KBM-7 (cell line): ENCODE data around the gene GNG8.

Experiments
- DNase-seq: peaks from one replicate; pipeline ENCODE4 v3.0.0-alpha.2; 2015
- in situ Hi-C: fragments of 300-500 bp; cut with MboI; formaldehyde crosslinking; loops from 2 replicates; pipeline ENCODE4 v1.14.3; 2020; ENCODE audit warnings: low sequenced_read_pairs, low pct_unique_long_range_greater_than_20kb, mixed read lengths

The GNG8 gene

DNA sequence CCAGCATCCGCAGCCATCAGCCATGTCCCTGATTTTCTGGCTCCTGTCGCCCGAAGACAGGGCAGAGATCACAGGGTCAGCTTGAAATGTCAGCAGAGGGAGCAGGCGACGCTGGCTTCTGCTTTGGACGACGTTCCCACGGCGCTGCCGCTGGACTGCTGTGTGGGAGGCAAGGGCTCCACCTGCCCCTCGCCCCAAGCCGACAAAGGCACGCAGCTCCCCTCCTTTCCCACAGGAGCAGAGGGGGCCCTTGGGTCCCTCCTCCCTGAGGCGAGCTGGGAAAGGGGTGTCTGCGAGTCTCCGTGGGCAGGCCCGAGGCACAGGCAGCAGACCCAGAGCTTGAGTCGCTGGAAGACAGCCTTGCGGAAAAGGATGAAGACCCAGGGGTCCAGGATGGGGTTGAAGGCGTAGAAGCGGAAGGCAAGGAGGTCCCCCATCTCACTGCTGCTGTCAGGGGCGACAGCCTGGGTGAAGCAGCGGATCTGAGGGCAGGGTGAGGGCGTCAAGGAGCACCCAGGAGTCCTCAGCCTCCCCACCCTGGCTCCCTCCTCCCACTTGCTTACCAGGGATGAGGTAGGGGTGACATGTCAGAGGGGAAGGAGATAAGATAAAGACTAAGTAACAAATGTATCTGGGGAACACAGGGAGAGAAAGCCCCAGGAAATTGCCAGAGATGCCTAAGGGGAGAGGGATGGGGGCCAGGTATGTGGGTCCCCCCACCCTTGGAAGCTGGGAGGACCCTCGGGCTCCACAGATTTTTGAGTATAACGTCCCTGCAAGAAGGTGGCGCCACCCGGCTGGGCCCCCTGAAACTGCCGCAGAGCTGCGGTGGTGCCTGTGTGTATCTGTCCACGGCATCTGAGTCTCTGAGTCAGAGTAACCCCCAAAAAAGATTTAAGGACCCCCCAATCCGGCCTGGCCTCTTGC is 14.5 kb downstream of the GNG8 start:
- in situ Hi-C loops = no loop called here
- DNase-seq = no peak

GRCh38 chr19:46620716-46621115 is 15.3 kb downstream of the GNG8 start:
- DNase-seq = no peak
- in situ Hi-C loops = no loop called here

DNA sequence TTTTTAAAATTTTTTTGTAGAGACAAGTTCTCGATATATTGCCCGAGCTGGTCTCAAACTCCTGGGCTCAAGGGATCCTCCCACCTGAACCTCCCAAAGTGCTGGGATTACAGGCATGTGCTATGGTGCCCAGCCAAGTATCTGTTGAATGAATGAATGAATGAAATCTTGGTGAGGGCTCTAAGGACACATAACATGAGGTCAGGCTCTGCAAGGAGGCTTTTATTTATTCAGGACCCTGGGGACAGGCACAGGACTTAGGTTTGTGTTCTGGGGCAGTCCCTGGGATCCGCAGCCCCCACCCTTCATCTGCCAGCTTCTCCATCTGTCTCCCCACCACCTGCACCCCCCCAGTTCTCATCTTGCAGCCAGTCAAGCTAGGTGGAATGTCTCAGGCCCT is 15.7 kb downstream of the GNG8 start:
- in situ Hi-C loops = no loop called here
- no peak for DNase-seq

DNA sequence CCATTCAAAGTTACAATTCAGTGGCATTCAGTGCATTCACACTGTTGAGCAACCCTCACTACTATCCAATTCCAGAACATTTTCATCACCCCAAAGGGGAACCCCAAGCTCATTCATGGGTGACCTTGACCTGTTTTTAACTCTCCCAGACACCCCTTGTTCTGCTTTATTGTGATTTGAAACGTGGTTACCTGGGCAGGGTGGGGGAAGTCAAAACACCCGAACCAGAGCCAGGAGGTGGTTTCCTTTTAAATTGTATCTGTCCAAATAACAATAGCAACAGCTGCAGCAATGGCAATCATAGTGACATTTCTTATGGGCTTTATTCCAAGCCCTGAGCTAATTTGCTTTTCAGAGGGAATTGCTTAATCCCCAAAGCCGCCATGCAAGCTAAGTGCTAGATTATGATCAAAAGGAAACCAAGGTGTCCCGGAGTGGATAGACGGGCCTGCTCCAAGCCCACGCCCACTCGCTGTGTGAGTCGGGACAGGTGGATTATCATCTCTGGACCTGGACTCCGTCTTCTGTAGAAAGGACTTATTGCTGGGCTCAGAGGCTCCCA is 17.3 kb downstream of the GNG8 start:
- in situ Hi-C loops = no loop called here
- DNase-seq = no peak

DNA sequence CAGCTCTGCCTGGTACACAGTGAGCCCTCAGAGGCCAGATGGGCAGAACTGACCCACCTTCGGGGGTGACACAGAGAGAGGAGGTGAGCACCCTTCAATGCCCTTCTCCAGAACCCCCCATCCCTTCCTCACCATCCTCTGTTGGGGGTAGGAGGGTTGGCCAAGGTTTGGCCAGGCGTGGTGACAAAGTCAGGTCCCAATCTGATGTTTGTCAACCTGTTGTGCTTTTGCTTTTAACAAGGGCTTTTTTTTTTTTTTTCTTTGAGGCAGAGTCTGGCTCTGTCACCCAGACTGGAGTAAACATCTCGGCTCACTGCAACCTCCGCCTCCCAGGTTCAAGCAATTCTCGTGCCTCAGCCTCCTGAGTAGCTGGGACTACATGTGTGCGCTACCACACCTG is 18.4 kb downstream of the GNG8 start:
- in situ Hi-C loops = no loop called here
- DNase-seq = no peak

DNA sequence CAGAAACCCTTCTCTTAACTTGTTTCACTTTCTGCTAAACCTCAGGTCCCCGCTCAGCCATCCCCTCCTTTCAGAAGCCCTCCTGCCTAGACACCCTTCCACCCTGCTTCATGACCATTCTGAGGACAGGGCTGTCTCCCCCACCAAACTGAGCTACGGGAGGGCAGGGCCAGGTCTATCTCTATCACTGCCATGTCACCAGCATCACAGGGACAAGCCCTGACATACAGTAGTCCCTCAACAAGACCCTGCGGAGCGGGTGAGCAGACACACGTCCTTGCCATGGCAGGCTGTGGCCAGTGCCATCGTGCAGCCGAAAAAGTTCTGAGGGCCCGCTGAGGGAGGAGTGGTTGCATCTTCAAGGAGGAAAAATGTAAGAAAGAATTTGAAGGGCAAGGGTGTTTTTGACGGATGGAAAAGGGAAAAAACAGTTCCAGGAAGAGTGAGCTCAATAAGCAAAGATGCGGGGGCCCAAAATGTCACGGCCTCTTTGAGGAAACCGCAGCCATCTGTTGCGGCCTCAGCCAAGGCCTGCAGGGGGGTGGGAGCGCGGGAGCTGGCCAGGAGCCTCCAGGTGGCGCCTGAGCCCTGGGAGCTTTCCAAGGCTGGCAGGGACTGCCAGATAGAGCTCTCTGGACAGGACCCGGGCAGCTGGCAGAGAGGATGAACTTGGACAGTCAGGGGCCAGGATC is 19.2 kb downstream of the GNG8 start:
- DNase-seq = peak; percentile 89
- in situ Hi-C loops = no loop called here

DNA sequence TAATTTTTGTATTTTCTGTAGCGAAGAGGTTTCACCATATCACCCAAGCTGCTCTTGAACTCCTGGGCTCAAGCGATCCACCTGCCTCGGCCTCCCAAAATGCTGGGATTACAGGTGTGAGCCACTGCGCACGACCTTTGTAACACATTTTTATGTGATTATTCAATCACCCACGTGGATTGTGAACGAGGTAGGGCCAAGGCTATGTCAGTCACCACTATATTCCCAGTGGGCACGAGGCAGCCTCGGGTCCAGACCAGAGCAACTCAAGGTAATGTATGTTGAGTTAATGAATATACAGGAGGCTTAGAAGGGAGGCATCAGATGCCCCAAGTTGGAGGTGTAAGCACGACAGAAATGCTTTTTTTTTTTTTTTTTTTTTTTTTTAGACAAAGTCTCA is 20.0 kb downstream of the GNG8 start:
- in situ Hi-C loops = no loop called here
- no peak for DNase-seq

DNA sequence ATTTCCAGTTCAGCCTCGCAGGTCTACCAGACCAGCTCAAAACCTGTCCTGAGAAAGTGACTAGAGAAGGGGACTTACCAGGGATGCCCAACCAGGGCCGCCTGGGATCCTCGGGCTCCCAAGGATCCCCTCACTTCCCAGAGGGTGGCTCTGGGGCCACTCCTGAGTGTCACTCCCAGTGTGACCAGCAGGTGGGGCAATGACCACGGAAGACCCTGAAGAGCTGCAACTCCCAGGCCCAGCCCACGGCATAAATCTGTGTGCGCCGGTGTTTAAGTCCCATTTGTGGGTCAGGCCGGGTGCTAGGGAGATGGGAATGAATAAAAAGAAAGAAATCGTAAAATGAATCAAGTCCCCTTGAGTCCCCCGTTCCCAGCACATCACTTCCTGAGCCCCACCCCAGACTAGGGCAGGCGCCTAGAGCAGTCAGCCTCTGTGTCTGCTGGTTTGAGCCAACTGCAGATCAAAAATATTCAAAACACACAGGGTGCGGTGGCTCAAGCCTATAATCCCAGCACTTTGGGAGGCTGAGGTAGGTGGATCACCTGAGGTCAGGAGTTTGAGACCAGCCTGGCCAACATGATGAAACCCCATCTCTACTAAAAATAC is 21.8 kb downstream of the GNG8 start:
- peak; percentile 80 for DNase-seq
- in situ Hi-C loops = no loop called here

- in situ Hi-C loops = no loop called here
- DNase-seq = no peak
Observed at GRCh38 chr19:46613525-46613924, 22.5 kb downstream of the GNG8 start.

DNA sequence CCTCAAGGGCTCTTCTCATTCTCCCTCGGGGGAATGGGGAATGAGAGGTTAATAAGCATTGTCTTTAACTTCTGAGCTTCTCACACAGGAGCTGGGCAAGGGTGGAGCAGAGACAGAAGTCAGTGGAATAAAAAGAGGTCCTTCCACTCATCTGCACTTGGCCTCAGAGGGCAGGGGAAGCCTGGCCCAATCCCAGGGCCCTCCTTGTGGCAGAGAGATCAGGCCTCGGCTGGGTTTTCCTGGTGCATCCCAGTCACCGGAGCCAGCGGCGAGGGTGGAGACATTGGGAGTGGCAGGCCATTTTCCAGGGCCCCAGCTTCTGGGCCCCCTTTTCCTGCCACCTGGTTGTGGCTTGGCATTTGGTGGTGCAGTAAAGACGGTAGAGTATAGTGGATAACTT is 24.2 kb downstream of the GNG8 start:
- in situ Hi-C loops = no loop called here
- no peak for DNase-seq

DNA sequence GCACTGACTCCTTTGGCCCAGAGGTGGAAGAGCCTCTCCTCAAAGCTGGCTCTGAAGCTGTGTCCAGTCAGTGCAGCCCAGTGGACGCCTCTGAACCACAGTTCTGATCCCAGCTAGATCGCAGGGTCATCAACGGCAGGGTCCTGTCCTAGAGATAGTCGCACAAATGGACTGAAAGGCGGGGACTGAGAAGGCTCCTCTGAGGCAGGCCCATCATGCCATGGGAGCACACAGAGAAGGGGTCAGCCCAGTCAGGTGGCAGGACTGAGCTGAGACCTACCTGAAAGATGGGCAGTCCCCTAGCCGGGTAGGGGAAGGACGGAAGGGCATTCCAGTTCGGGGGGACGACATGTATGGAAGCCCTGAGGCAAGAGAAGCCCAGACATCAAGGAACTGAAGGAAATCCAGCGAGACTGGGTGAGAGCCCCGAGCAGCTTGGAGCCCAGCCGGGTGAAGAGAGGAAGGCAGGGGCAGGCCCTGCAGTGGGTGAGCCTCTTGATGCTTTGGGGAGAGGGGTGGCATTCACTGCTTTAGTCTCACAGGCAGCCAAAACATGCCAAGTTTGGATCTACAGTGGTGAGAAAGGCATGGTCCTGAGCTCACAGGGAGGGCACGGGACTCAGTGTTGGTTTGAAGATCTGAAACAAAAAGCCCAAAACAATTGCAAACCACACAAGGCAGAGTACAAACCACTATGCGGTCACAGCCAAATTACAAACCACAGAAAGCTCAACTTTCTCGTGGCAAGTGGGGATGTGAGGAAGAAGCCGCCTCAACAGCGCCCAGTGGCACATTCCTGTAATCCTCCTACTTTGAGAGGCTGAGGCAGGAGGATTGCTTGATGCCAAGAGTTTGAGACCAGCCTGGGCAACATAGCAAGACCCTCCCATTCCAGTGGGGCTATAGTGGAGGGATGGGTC is 24.9 kb downstream of the GNG8 start:
- in situ Hi-C loops = no loop called here
- DNase-seq = peak; percentile 79

DNA sequence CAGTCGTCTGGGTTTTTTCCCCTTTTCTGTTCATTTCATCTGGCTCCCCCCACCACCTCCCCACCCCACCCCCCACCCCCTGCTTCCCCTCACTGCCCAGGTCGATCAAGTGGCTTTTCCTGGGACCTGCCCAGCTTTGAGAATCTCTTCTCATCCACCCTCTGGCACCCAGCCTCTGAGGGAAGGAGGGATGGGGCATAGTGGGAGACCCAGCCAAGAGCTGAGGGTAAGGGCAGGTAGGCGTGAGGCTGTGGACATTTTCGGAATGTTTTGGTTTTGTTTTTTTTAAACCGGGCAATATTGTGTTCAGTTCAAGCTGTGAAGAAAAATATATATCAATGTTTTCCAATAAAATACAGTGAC is 25.6 kb downstream of the GNG8 start:
- in situ Hi-C loops = no loop called here
- DNase-seq = no peak

- in situ Hi-C loops = no loop called here
- DNase-seq = no peak
Observed at GRCh38 chr19:46609511-46610412, 26.2 kb downstream of the GNG8 start.

DNA sequence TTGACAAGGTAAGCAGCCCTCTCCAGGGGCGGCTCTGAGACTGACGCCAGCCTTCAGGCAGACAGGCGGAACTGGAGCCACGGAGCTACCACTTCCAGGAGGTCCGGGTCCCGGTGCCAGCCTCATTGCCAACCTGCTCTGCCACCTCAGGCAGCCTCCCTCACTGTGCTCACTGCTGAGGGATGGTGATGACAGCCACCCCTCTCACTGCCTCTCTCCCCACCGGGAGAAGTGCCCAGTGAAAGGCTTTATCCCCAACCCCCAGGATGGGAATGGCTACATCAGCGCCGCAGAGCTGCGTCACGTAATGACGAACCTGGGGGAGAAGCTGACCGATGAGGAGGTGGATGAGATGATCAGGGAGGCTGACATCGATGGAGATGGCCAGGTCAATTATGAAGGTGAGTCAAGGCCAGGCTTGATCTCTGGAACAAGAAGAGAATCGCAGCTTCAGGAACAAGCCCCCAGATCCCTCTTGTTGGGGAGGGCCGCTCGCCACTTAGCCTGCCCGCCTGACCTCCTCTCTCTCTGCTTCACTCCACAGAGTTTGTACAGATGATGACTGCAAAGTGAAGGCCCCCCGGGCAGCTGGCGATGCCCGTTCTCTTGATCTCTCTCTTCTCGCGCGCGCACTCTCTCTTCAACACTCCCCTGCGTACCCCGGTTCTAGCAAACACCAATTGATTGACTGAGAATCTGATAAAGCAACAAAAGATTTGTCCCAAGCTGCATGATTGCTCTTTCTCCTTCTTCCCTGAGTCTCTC is 27.2 kb downstream of the GNG8 start:
- in situ Hi-C loops = no loop called here
- no peak for DNase-seq

- DNase-seq = no peak
- in situ Hi-C loops = no loop called here
Observed at GRCh38 chr19:46608178-46608577, 27.8 kb downstream of the GNG8 start.

- in situ Hi-C loops = no loop called here
- DNase-seq = no peak
Observed at GRCh38 chr19:46607448-46607841, 28.6 kb downstream of the GNG8 start.

DNA sequence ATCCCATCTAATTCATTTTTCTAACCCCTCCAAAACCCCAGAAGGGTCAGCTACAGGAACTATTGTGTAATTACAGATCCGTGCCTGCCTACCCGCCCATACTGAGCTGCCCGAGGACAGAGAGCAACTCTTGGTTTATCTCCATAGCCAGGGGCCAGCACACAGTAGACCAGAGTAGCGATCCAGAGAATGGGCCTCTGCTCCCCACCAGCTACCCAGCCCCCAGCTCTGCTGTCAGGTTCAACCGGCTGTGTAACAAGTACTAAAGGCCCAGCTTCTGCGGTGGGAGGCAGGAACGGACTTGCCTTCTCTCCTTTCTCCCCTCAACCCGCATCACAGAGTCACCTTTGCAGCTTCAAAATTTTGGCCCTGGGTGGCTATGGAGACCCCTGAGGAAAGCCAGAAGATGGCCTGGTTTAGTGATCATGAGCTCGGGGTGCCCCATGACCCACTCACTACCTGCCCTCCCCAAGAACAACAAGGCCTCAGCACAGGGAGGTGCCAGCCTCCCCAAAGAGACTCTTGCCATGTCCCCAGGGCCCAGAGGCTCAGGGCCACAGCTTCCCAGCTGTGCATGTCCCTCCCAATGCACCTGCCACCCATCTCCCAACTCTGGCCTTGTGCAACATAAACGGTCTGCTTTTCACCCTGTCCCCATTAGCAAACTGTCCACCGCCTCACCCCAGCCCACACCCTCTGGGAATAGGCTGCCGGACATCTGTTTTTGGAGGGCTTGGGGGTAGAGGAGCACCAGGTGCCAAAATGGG is 29.1 kb downstream of the GNG8 start:
- in situ Hi-C loops = no loop called here
- no peak for DNase-seq
